Endothelial cell of umbilical vein (primary cell): ENCODE results near the gene CEP20. TPM values are rescaled to one million over a fixed set of nuclear protein-coding genes. Genes with fewer than 3 reads are reported as not detected.
A peak's percentile ranks its signal among the peaks of the same experiment; 100 is the strongest.

Source experiments
- BruUV-seq: library from RNA; stranded (reverse); fragments of 400-500 nt; replicated peaks from 2 replicates; lab custom pipeline; 2021; lab: Mats Ljungman, UMichigan
- CTCF ChIA-PET: fragments of 300-600, 350-600 bp; sonication (Branson Sonifier 250); formaldehyde crosslinking; loops from one replicate; lab custom pipeline; 2021; ENCODE audit warnings: antibody characterized with exemption, inconsistent platforms; lab: Charles Lee
- POLR2A ChIA-PET: fragments of 300-600, 350-600 bp; sonication (Branson Sonifier 250); formaldehyde crosslinking; loops from one replicate; lab custom pipeline; 2021; ENCODE audit warnings: antibody characterized with exemption, inconsistent platforms; lab: Charles Lee
- DNase-seq: peaks from one replicate; pipeline ENCODE4 v3.0.0-alpha.2; 2011; ENCODE audit warnings: low read depth, low spot score
- FAIRE-seq: peaks from 2 replicates; lab custom pipeline; 2011; peaks lifted over from hg19 to GRCh38; lab: Jason Lieb, UNC
- H2AFZ ChIP-seq: 2 replicates; pipeline ENCODE4 v1.6.0; 2012; ENCODE audit warnings: low read depth, low read length, control low read depth, inconsistent platforms
- H3K27ac ChIP-seq: 2 replicates; pipeline ENCODE4 v1.5.1; 2011; ENCODE audit warnings: low read depth, mild to moderate bottlenecking, control low read depth, low read length, moderate library complexity; ENCODE audit not compliant: insufficient read depth
- H3K27me3 ChIP-seq, 2 experiments: 2 replicates each; pipeline versions ENCODE4 v1.6.0 to v1.6.1; 2011; ENCODE audit warnings: low read length in 2 of 2, mixed read lengths in 1 of 2; ENCODE audit not compliant: control insufficient read depth in 2 of 2, insufficient read depth in 2 of 2
- H3K36me3 ChIP-seq, 2 experiments: 2 replicates in 1 of 2; 3 replicates in 1 of 2; pipeline ENCODE4 v1.5.1; 2011; ENCODE audit warnings: low read length in 2 of 2, mild to moderate bottlenecking in 1 of 2, moderate library complexity in 1 of 2; ENCODE audit not compliant: control insufficient read depth in 2 of 2, insufficient read depth in 2 of 2; ENCODE audit errors: extremely low read depth in 1 of 2
- H3K4me1 ChIP-seq: 3 replicates; pipeline ENCODE4 v1.5.1; 2011; ENCODE audit warnings: mild to moderate bottlenecking, low read length; ENCODE audit not compliant: control insufficient read depth, insufficient read depth; ENCODE audit errors: extremely low read depth
- H3K4me2 ChIP-seq: 2 replicates; pipeline ENCODE4 v1.6.1; 2011; ENCODE audit warnings: low read length, control low read depth, mixed read lengths; ENCODE audit not compliant: insufficient read depth
- H3K4me3 ChIP-seq, 3 experiments: fragments of 200-600 bp in 1 of 3; sonication (generic), shearing (Covaris generic) in 1 of 3; replicated peaks in 1 of 3; 2 replicates each; pipeline ENCODE4 v1.5.1; 2011 to 2016; ENCODE audit warnings: control low read depth in 3 of 3, low read length in 3 of 3, mild to moderate bottlenecking in 2 of 3, inconsistent platforms in 1 of 3, low read depth in 1 of 3, moderate library complexity in 1 of 3; ENCODE audit not compliant: insufficient read depth in 1 of 3
- H3K79me2 ChIP-seq: 2 replicates; pipeline ENCODE4 v1.6.0; 2012; ENCODE audit warnings: low read length, inconsistent platforms; ENCODE audit not compliant: control insufficient read depth, insufficient read depth
- H3K9ac ChIP-seq: replicated peaks from 2 replicates; pipeline ENCODE3; 2011; ENCODE audit warnings: low read length, control low read depth; ENCODE audit not compliant: insufficient read depth; ENCODE audit errors: extremely low read depth
- H3K9me1 ChIP-seq: replicated peaks from 3 replicates; pipeline ENCODE4 v1.6.0; 2011; ENCODE audit warnings: mild to moderate bottlenecking, low read length; ENCODE audit not compliant: control insufficient read depth, insufficient read depth; ENCODE audit errors: extremely low read depth
- H3K9me3 ChIP-seq: replicated peaks from 2 replicates; pipeline ENCODE4 v1.5.1; 2012; ENCODE audit warnings: low read length, inconsistent platforms; ENCODE audit not compliant: control insufficient read depth, insufficient read depth
- H4K20me1 ChIP-seq: replicated peaks from 2 replicates; pipeline ENCODE3; 2011; ENCODE audit warnings: mild to moderate bottlenecking, low read length; ENCODE audit not compliant: control insufficient read depth, insufficient read depth; ENCODE audit errors: extremely low read depth
- CTCF ChIP-seq, 2 donors: IDR thresholded peaks; 1 replicate in 1 of 2; 2 replicates in 1 of 2; pipeline ENCODE4 v1.5.1; 2011; ENCODE audit warnings: low read length in 2 of 2, mild to moderate bottlenecking in 2 of 2, moderate library complexity in 2 of 2, control low read depth in 1 of 2, inconsistent platforms in 1 of 2, low read depth in 1 of 2; ENCODE audit not compliant: insufficient read depth in 1 of 2; ENCODE audit errors: extremely low read depth in 1 of 2
- EZH2 ChIP-seq: IDR thresholded peaks from 2 replicates; pipeline ENCODE4 v1.6.1; 2012; ENCODE audit warnings: borderline replicate concordance, low read depth, mild to moderate bottlenecking, moderate library complexity, low read length, inconsistent platforms; ENCODE audit not compliant: severe bottlenecking
- FOS ChIP-seq: IDR thresholded peaks from 2 replicates; pipeline ENCODE4 v1.6.1; 2011; ENCODE audit warnings: mild to moderate bottlenecking, low read length, moderate library complexity, borderline replicate concordance; ENCODE audit not compliant: insufficient read depth
- GATA2 ChIP-seq: IDR thresholded peaks from 2 replicates; pipeline ENCODE4 v1.7.0; 2011; ENCODE audit warnings: low read depth, mild to moderate bottlenecking, moderate library complexity, mixed read lengths, low read length; ENCODE audit not compliant: insufficient read length, insufficient read depth
- JUN ChIP-seq: IDR thresholded peaks from 2 replicates; pipeline ENCODE4 v1.6.1; 2011; ENCODE audit warnings: borderline replicate concordance, low read depth; ENCODE audit not compliant: insufficient read length, insufficient read depth
- MAX ChIP-seq: IDR thresholded peaks from 2 replicates; pipeline ENCODE4 v1.6.1; 2011; ENCODE audit not compliant: insufficient read depth, insufficient read length
- MYC ChIP-seq: IDR thresholded peaks from one replicate; pipeline ENCODE4 v1.6.1; 2011; ENCODE audit warnings: mild to moderate bottlenecking, low read depth, low read length
- POLR2A ChIP-seq: IDR thresholded peaks from 2 replicates; pipeline ENCODE4 v1.6.1; 2012; ENCODE audit warnings: low read depth, mild to moderate bottlenecking, control low read depth, low read length
- POLR2AphosphoS5 ChIP-seq: IDR thresholded peaks from 2 replicates; pipeline ENCODE4 v1.6.1; 2012; ENCODE audit warnings: low read depth, mild to moderate bottlenecking, control low read depth, low read length, moderate library complexity; ENCODE audit not compliant: insufficient read depth
- dilution Hi-C: fragments of 300-500 bp; cut with MboI; formaldehyde crosslinking; loops from one replicate; pipeline ENCODE4 v1.15.0; 2019; ENCODE audit warnings: low sequenced_read_pairs; ENCODE audit not compliant: extremely low pct_ligation_motif_present
- intact Hi-C: fragments of 100-400 bp; cut with micrococcal nuclease; formaldehyde crosslinking; loops from one replicate; pipeline ENCODE4 v1.10.0; 2022
- polyA plus RNA-seq, 4 experiments: library from polyadenylated mRNA; depleted of rRNA in 3 of 4; stranded (reverse) in 3 of 4; unstranded in 1 of 4; fragments of >200 nt; gene quantifications; 2 replicates each; pipeline versions ENCODE4 v1.2.1 to v1.2.3, GENCODE V29; 2011 to 2012; ENCODE audit warnings: missing spikeins in 1 of 4
- total RNA-seq: library from RNA; stranded (reverse); gene quantifications from 2 replicates; pipeline ENCODE4 v1.2.3, GENCODE V29; 2021

The CEP20 gene
- total and polyA plus RNA-seq, 2 donors (not counting 3 experiments of a cell fraction or from before 2014, with no cell fraction given): 9.5 to 28.0 TPM

- Histone ChIP-seq H3K36me3 (peaks cover 0 to 6% of the 10 kb centered on the region in 2 experiments), H2AFZ (no peak overlapping the region), H4K20me1 (no peaks in the 10 kb centered on the region), H3K79me2 (no peaks in the 10 kb centered on the region), H3K9me1 (no peaks in the 10 kb centered on the region), H3K27me3 (no peaks in the 10 kb centered on the region), H3K4me1 (peaks cover 3% of the 10 kb centered on the region), H3K4me3 (no peak overlapping the region), H3K4me2 (no peak overlapping the region), H3K27ac (no peak overlapping the region), H3K9me3 (no peaks in the 10 kb centered on the region), H3K9ac (no peak overlapping the region)
- peak; percentile 15 for FAIRE-seq
- TF ChIP-seq FOS (no peak), POLR2AphosphoS5 (no peak), MAX (no peak), JUN (no peak), POLR2A (no peak), CTCF (IDR thresholded peaks at IDR 0.05; ENCODE audit: extremely low read depth in 1 of 2, insufficient read depth in 1 of 2, low read depth in 1 of 2, low read length in 2 of 2) (no peak), GATA2 (no peak), EZH2 (no peak), MYC (no peak)
- ChIA-PET CTCF (no interaction called here), POLR2A (no interaction called here)
- no peak for DNase-seq
- dilution Hi-C loops (no loop called here), intact Hi-C loops (loop anchor here (10.0 kb wide), 1 partner anchor 325 kb away; no protein-coding TSS in a partner anchor)
- BruUV-seq: no TSS peak
These were observed 18.4 kb downstream of the CEP20 start for GRCh38 chr16:15870011-15870410.
